ENCODE measurements around the gene CLEC4G.
"Not testable (repeated sequence)": the region's sequence is repeated elsewhere in the genome, so short reads cannot be mapped to it uniquely, and the experiment has no call there.

The CLEC4G gene

GRCh38 chr19:7732045-7732444 is at the start of gene CLEC4G:
Gene CLEC4G (minus strand): TSS chr19:7732110. CDS start chr19:7732102, 8 bp downstream.
- no peak for DNase-seq

GRCh38 chr19:7781157-7781556 is 49.2 kb upstream of the CLEC4G start:
- no peak for DNase-seq

GRCh38 chr19:7779631-7780486 is 47.9 kb upstream of the CLEC4G start:
- no peak for DNase-seq

- no peak for DNase-seq
Measured at GRCh38 chr19:7778081-7778480, 46.2 kb upstream of the CLEC4G start.

- DNase-seq: no peak
Measured at GRCh38 chr19:7775761-7776160, 43.9 kb upstream of the CLEC4G start.

DNA sequence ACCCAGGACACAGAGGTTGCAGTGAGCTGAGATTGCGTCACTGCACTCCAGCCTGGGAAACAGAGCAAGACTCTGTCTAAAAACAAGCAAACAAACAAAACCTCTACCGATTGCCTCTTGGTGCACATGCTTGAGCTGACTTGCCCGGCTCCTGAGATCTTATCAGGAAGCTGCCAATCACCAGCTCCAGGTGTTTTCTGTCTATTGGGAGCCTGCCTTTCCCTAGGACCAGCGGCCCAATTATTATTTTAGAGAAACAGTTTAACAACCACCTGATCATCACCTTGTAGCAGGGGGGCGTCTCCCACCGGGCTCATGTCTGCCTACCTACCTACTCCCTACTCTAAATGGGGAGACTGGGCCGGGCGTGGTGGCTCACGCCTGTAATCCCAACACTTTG is 41.9 kb upstream of the CLEC4G start:
- DNase-seq: no peak

DNA sequence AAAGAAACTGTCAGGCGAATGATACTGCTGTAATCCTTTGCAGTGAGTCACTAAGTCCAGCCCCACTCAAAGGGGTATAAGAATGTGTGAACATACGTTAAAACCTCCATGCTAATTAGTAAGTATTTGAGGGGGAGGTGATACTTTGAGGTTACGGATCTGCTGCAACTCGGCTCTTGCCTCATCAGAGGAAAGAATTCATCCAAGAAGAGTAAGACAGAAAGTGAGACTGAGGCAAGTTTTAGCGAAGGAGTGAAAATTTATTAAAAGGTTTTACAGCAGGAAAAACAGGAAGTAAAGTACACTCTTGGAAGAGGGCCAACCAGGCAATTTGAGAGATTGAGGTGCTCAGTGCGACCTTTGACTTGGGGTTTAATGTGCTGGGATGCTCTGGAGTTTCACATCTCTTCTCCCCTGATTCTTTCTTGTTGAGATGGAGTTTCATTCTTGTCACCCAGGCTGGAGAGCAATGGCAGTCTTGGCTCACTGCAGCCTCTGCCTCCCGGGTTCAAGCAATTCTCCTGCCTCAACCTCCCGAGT is 40.9 kb upstream of the CLEC4G start:
- DNase-seq: peak; percentile 58

DNA sequence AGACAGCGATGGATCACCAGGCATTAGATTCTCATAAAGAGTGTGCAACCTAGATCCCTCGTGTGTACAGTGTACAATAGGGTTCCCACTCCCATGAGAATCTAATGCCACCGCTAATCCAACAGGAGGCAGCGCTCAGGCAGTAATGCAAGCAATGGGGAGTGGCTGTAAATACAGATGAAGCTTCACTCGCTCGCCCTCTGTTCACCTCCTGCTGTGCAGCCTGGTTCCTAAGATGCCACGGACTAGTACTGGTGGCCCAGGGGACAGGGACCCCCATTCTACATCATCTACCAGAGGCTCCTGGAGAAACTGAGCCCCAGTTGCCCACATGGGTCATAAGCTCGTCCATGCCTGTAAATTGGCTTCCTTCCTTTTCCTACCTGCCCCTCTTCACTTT is 39.2 kb upstream of the CLEC4G start:
- no peak for DNase-seq

- no peak for DNase-seq
Measured at GRCh38 chr19:7769171-7769570, 37.3 kb upstream of the CLEC4G start.

- no peak for DNase-seq
Measured at GRCh38 chr19:7767487-7767886, 35.6 kb upstream of the CLEC4G start.

GRCh38 chr19:7766535-7766934 is 34.6 kb upstream of the CLEC4G start:
- no peak for DNase-seq

GRCh38 chr19:7765043-7765442 is 33.1 kb upstream of the CLEC4G start:
- not testable (repeated sequence) for DNase-seq

GRCh38 chr19:7764157-7764556 is 32.2 kb upstream of the CLEC4G start:
- not testable (repeated sequence) for DNase-seq

DNA sequence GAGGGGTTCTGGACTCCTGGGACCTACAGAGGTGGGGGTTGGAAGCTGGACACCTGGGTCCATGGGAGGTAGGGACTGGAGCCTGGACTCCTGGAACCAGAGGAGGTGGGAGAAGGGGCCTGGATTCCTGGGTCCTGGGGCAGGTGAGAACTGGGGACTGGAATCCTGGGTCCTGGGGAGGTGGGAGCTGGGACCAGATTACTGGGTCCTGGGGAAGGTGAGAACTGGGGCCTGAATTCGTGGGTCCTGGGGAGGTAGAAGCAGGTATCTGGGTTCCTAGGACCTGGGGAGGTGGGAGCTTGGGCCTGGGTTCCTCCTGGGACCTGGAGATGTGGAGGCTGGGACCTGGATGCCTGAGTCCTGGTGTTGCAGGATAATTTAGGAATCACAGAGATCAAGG is 31.8 kb upstream of the CLEC4G start:
- no peak for DNase-seq

DNA sequence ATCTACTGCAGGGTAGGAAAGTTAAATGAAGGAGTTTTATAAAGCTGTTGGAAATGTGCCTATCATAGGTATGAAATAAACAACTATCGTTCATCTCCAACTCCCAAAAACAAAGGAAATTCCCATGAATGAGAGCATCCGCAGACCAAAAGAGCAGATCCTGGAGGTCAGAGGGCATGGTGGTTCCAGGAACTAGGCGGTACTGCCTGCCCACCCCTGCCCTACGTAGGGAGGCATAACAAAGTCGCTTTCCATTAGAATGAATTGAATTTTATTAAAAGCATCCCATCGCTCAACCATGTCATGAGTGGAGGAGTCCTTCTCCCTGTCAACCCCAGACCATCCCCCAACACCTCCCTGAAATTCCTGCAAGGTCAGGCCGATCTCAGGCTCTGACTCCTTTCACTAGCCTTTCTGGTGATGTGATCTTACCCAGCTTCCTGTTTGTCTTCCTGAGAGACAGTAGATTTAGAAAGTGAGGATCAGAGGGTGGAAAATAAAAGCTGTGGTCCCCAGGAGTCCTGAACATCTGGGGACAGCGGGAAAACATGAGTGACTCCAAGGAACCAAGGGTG is 30.9 kb upstream of the CLEC4G start, which contains the start of gene CLEC4M:
CLEC4M (plus strand) TSS at position 525 of the 575 bp plus-strand sequence; CDS start at position 549, 24 bp downstream.
- DNase-seq: no peak

- DNase-seq: no peak
Measured at GRCh38 chr19:7759156-7759555, 27.2 kb upstream of the CLEC4G start.

- DNase-seq: no peak
Measured at GRCh38 chr19:7757358-7757757, 25.4 kb upstream of the CLEC4G start.

- no peak for DNase-seq
Measured at GRCh38 chr19:7756258-7756657, 24.3 kb upstream of the CLEC4G start.

DNA sequence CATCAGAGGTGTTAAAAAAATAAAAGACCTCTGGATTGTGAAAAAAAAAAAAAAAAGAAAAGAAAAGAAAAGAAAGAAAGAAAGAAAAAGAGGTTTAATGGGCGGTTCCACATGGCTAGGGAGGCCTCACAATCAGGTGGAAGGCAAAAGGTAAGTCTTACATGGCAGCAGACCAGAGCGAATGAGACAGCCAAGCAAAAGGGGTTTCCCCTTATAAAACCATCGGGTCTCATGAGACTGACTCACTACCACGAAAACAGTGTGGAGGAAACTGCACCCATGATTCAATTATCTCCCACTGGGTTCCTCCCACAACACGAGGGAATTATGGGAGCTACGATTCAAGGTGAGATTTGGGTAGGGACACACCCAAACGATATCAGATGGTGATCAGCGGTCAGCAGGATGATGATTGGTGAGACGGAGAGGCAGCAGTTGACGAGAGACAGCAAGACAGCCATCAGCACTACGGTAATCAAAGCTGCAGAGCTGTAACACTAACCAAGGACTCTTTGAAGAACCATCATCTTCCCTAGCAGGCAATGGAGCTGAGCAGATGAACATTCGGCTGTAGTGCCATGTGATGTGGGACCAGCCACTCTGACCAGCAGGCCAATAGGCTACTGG is 19.4 kb upstream of the CLEC4G start:
- peak; percentile 65 for DNase-seq

GRCh38 chr19:7748756-7749155 is 16.8 kb upstream of the CLEC4G start:
- DNase-seq: peak; percentile 16

GRCh38 chr19:7748171-7748570 is 16.3 kb upstream of the CLEC4G start:
- DNase-seq: no peak

DNA sequence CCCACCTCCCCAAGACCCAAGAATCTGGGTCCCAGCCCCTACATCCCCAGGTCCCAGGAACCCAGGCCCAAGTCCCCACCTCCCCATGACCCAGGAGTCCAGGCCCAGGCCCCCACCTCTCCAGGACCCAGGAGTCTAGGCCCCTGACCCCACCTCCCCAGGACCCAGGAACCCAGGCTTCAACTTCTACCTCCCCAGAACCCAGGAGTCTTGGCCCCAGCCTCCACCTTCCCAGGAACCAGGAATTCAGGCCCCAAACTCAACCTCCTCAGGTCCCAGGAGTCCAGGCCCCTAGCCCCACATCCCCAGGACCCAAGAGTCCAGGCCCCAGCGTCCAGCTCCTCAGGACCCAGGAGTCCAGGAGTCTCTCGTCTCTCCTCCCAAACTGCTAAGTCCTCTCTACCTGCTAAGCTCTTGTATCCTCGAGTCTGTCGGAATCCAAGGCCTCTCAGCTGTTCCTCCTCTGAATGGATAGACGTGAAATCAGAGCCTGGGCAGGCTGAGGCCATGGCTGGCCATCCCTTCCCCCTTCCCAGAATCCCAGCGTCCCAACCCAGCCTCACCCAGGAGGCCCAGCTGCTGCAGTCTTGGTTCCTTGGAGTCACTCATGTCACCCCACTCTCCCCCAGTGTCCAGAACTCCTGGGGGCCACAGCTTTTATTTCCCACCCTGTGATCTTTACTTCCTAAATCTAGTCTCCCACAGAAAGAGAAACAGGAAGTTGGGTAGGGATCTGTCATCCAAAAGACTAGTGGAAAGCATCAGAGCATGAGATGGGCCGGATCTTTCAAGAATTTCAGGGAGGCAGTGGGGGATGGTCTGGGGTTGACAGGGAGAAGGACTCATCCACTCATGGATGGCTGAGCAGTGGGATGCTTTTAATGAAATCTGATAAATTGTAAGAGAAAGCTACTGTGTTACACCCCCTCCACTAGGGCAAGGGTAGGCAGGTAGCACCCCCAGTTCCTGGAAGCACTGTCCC is 15.3 kb upstream of the CLEC4G start, which contains the start of gene CD209:
CD209 (minus strand) TSS at position 632 of the 982 bp plus-strand sequence; CDS start at position 609, 23 bp downstream.
- no peak for DNase-seq
